ENCODE data around the gene ECE1. TPM values are rescaled to one million over a fixed set of nuclear protein-coding genes. Genes with fewer than 3 reads are reported as not detected.
A peak's percentile ranks its signal among the peaks of the same experiment; 100 is the strongest.

ECE1 gene
- total and polyA plus RNA-seq, 2 of the 13 experiments (the other 11 are each of a cell fraction or from before 2014, with no cell fraction given): 13.5 to 21.2 TPM

DNA sequence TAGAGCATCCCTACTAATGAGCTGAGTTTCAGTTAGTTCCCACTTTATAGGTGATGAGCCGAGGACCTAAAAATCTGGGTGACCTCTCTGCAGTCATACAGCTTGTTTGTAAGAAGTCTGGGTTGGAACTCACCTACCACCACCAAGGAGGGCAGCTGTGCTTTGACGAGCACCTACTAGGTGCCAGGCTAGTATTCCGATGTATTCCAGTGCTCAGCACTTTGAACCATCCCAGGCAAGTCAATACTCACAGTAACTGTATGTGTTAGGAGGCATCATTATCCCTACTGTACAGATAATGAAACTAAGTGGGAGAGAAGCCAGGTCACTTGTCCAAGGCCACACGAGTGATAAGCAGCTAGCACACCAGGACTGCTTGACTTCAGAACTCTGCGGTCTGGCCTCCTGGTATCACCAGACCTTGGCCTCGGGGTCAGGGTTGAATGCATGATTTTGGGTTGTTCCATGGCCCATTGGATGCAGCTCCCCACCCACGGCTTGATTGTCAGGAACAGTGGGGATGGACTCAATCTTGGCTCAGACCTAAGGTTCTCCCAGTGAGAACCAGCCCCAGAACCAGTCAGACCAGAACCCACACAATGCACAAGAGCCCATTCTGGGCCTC lies 20.7 kb downstream of the ECE1 start (continued):
- TF ChIP-seq, protein P1, sequence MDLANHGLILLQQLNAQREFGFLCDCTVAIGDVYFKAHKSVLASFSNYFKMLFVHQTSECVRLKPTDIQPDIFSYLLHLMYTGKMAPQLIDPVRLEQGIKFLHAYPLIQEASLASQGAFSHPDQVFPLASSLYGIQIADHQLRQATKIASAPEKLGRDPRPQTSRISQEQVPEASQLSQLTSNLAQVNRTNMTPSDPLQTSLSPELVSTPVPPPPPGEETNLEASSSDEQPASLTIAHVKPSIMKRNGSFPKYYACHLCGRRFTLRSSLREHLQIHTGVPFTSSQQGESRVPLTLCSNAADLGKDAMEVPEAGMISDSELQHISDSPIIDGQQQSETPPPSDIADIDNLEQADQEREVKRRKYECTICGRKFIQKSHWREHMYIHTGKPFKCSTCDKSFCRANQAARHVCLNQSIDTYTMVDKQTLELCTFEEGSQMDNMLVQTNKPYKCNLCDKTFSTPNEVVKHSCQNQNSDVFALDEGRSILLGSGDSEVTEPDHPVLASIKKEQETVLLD (CRISPR knock-in tag; IDR thresholded peaks at IDR 0.05; ENCODE audit: low read depth): no peak
- no peak for TF ChIP-seq DBP (CRISPR knock-in tag; IDR thresholded peaks at IDR 0.05; ENCODE audit: not compliant biosample characterization)
- no peak for TF ChIP-seq HNRNPL (IDR thresholded peaks at IDR 0.05; ENCODE audit: low read depth, low read length)
- no peak for TF ChIP-seq ATM (IDR thresholded peaks at IDR 0.05; ENCODE audit: borderline replicate concordance)
- no peak for TF ChIP-seq ARID3A (IDR thresholded peaks at IDR 0.05; ENCODE audit: low read depth, low read length)
- peak; percentile 30 for TF ChIP-seq ZNF18 (CRISPR knock-in tag; IDR thresholded peaks at IDR 0.05; ENCODE audit: insufficient replicate concordance)
- TF ChIP-seq ZNF619 (CRISPR knock-in tag; IDR thresholded peaks at IDR 0.05): no peak
- peak; percentile 74 for TF ChIP-seq FOXA3 (CRISPR knock-in tag; IDR thresholded peaks at IDR 0.05)
- TF ChIP-seq TRAFD1 (CRISPR knock-in tag; IDR thresholded peaks at IDR 0.05; ENCODE audit: borderline replicate concordance): 0 out of 2 replicates have a peak, but pooled peaks have one; percentile 60
- TF ChIP-seq ELF3 (CRISPR knock-in tag; IDR thresholded peaks at IDR 0.05): no peak; the same call in 1 of the 2 replicates
- TF ChIP-seq ZNF343 (CRISPR knock-in tag; IDR thresholded peaks at IDR 0.05): no peak
- peak; percentile 72; the same call in 1 of the 2 replicates for TF ChIP-seq ZNF644 (CRISPR knock-in tag; IDR thresholded peaks at IDR 0.05; ENCODE audit: low read depth)
- TF ChIP-seq TRIM24 (CRISPR knock-in tag; IDR thresholded peaks at IDR 0.05): 0 out of 2 replicates have a peak, but pooled peaks have one; percentile 54
- TF ChIP-seq ZNF501 (CRISPR knock-in tag; IDR thresholded peaks at IDR 0.05): no peak; the same call in 1 of the 2 replicates
- no peak for TF ChIP-seq ELF4 (CRISPR knock-in tag; IDR thresholded peaks at IDR 0.05; ENCODE audit: borderline replicate concordance)
- TF ChIP-seq ZNF282 (IDR thresholded peaks at IDR 0.05; ENCODE audit: partially characterized antibody): no peak
- TF ChIP-seq ZNF558 (CRISPR knock-in tag; IDR thresholded peaks at IDR 0.05; ENCODE audit: borderline replicate concordance): no peak
- TF ChIP-seq ZNF33B (CRISPR knock-in tag; IDR thresholded peaks at IDR 0.05): peak; percentile 76; the same call in 1 of the 2 replicates
- TF ChIP-seq TOPORS (CRISPR knock-in tag; IDR thresholded peaks at IDR 0.05): no peak
- TF ChIP-seq DNMT1 (CRISPR knock-in tag; IDR thresholded peaks at IDR 0.05): peak; percentile 64; the same call in 1 of the 2 replicates
- TF ChIP-seq SPEN (CRISPR knock-in tag; IDR thresholded peaks at IDR 0.05; ENCODE audit: low read depth): peak; percentile 83; the same call in 1 of the 2 replicates
- no peak for TF ChIP-seq ZNF263 (CRISPR knock-in tag; IDR thresholded peaks at IDR 0.05)
- no peak for TF ChIP-seq NCOA1 (CRISPR knock-in tag; IDR thresholded peaks at IDR 0.05)
- TF ChIP-seq TARDBP (CRISPR knock-in tag; IDR thresholded peaks at IDR 0.05): peak; percentile 80; the same call in 1 of the 2 replicates

All from HepG2 (cell line).